Measurements from ENCODE around the gene ERICH4.

GRCh38 chr19:41449865-41450178 is 6.9 kb downstream of the ERICH4 start:
- TF ChIP-seq PHF8 (IDR thresholded peaks at IDR 0.05; ENCODE audit: borderline replicate concordance, low read length) (no peak), TFAM (CRISPR knock-in tag; conservative IDR thresholded peaks at IDR 0.05) (no peak), CC2D1A (IDR thresholded peaks at IDR 0.05) (no peak), CTCF (IDR thresholded peaks at IDR 0.05 in 2 of 3, conservative IDR thresholded peaks at IDR 0.05 in 1 of 3; ENCODE audit: insufficient read depth in 2 of 3, low read depth in 1 of 3, low read length in 3 of 3) (no peak), GTF2F1 (IDR thresholded peaks at IDR 0.05; ENCODE audit: low read depth, low read length) (no peak), ZNF431 (CRISPR knock-in tag; IDR thresholded peaks at IDR 0.05) (no peak), USF2 (CRISPR knock-in tag; IDR thresholded peaks at IDR 0.05) (no peak), RFX1 (IDR thresholded peaks at IDR 0.05) (no peak), PREB (CRISPR knock-in tag; IDR thresholded peaks at IDR 0.05) (no peak), EZH2 (IDR thresholded peaks at IDR 0.05; ENCODE audit: borderline replicate concordance, low read depth, low read length) (no peak), SMAD3 (CRISPR knock-in tag; conservative IDR thresholded peaks at IDR 0.05) (no peak), HNRNPUL1 (IDR thresholded peaks at IDR 0.05; ENCODE audit: low read length) (no peak), SRSF9 (IDR thresholded peaks at IDR 0.05; ENCODE audit: borderline replicate concordance, low read depth, low read length) (no peak)
